ENCODE measurements around the gene RNF126. TPM values are rescaled to one million over a fixed set of nuclear protein-coding genes. Genes with fewer than 3 reads are reported as not detected.
"Not testable (repeated sequence)": the region's sequence is repeated elsewhere in the genome, so short reads cannot be mapped to it uniquely, and the experiment has no call there.

Gene RNF126
- total RNA-seq, 2 experiments from 2014 or later, result 71.3 to 78.4 TPM

DNA sequence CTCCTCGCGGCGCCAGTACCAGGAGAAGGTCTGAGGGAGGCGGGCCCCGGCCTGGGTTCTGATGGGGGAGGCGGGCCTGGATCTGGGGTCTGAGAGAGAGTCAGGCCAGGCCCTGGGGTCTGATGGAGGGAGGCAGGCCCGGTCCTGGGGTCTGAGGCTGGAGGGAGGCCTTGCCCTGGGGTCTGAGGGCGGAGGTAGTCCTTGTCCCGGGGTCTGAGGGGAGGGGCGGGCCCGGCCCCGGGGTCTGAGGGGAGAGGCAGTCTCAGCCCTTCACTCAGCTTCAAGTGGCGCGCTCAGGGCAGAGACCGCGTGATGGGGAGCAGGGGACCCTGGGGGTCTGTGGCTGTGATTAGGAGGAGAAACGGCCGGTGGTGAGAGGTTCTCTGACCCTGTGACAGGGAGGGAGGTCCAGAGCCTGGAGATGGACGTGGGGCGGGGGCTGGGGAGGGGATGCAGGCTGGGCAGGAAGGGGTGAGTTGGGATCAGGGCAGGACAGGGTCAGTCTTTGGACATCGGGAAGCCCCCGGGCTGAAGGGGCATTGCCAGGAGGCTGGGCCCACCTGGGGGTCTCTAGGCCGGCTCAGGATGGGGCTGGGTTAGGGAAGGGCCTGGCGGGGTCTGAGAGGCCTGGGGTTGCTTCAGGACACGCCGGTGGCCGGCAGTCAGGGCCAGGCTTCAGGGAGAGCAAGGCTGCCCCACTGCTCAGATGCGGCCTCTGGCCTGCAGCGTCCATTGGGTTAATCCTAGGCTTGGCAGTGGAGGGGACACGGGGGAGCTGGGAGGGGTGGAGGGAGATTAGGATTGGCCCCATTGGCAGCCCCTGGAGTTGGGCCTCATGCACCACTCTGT is 54.6 kb downstream of the RNF126 start:
- DNase-seq (no peak), ATAC-seq (no peak)
- peaks cover 18% of the 10 kb centered on the region for H3K4me1 Mint-ChIP-seq (ENCODE audit: low read depth)
- H3K27ac Mint-ChIP-seq, result no peak overlapping the region
- ChIA-PET POLR2A (no interaction called here), CTCF (no interaction called here)
- H3K36me3 Mint-ChIP-seq (ENCODE audit: low read depth), result no peaks in the 10 kb centered on the region
- H3K9me3 Mint-ChIP-seq (ENCODE audit: insufficient read depth), result no peaks in the 10 kb centered on the region
- no peak overlapping the region for H3K4me3 Mint-ChIP-seq
- no peaks in the 10 kb centered on the region for H3K27me3 Mint-ChIP-seq (ENCODE audit: low read depth)

DNA sequence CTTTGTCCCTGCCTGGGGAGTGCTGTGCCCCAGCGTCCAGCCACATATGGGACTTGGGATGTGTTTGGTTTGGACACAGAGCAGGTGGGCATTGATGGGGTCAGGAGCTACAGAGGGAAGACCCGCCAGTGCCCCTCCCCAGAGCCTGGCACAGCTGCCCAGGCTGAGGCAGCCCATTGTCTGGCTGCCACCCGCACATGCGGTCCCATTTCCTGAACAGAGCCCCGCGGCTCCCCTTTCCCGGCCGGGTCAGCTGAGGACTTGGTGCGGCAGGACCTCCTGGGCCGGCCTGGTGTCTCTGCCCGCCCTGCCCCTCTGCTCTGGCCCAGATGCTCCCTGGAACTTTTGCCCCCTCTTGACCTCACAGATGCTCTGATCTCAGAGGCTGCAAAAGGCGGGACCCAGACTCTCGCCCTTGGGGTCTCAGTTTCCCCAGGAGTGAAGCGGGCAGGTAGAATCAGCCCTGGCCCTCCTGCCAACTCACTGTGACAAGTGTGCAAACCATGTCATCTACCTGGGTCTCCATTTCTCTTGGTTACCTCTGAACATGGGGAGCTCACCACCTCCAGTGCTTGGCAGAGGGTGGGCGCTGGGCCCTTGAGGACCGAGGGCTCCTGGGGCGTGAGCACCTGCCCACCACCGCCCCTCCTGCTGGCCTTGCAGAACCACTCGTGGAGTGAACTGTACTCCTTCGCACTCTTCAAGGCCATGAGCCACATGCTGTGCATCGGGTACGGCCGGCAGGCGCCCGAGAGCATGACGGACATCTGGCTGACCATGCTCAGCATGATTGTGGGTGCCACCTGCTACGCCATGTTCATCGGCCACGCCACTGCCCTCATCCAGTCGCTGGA is 55.5 kb downstream of the RNF126 start:
- no peaks in the 10 kb centered on the region for H3K36me3 Mint-ChIP-seq (ENCODE audit: low read depth)
- H3K4me1 Mint-ChIP-seq (ENCODE audit: low read depth), result peaks cover 18% of the 10 kb centered on the region
- POLR2A ChIA-PET, result no interaction called here
- H3K27ac Mint-ChIP-seq, result no peak overlapping the region
- ATAC-seq (no peak), DNase-seq (no peak)
- CTCF ChIA-PET, result no interaction called here
- no peaks in the 10 kb centered on the region for H3K27me3 Mint-ChIP-seq (ENCODE audit: low read depth)
- no peaks in the 10 kb centered on the region for H3K9me3 Mint-ChIP-seq (ENCODE audit: insufficient read depth)
- no peak overlapping the region for H3K4me3 Mint-ChIP-seq

DNA sequence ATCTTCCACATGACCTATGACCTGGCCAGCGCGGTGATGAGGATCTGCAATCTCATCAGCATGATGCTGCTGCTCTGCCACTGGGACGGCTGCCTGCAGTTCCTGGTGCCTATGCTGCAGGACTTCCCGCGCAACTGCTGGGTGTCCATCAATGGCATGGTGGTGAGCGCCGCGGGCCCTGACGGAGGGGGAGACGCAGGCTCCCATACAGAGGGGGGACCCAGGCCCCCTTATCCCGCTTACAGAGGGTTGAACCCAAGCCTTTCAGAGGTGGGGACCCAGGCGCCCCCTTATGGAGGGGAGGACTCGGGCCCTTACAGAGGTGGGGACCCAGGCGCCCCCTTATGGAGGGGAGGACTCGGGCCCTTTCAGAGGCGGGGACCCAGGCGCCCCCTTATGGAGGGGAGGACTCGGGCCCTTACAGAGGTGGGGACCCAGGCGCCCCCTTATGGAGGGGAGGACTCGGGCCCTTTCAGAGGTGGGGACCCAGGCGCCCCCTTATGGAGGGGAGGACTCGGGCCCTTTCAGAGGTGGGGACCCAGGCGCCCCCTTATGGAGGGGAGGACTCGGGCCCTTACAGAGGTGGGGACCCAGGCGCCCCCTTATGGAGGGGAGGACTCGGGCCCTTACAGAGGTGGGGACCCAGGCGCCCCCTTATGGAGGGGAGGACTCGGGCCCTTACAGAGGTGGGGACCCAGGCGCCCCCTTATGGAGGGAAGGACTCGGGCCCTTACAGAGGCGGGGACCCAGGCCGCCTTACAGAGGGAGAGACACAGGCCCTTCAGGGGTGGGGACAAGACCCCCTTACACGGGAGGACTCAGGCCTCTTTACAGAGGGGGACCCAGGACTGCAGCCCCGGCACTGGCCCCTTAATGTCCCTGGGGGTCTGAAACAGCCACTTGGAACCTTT is 57.7 kb downstream of the RNF126 start:
- H3K27ac Mint-ChIP-seq; CTCF ChIA-PET; H3K36me3 Mint-ChIP-seq (ENCODE audit: low read depth); H3K27me3 Mint-ChIP-seq (ENCODE audit: low read depth); H3K4me3 Mint-ChIP-seq; H3K4me1 Mint-ChIP-seq (ENCODE audit: low read depth); H3K9me3 Mint-ChIP-seq (ENCODE audit: insufficient read depth); POLR2A ChIA-PET: not testable (repeated sequence)
- peak; percentile 40 for DNase-seq
- ATAC-seq, result peak; percentile 21

DNA sequence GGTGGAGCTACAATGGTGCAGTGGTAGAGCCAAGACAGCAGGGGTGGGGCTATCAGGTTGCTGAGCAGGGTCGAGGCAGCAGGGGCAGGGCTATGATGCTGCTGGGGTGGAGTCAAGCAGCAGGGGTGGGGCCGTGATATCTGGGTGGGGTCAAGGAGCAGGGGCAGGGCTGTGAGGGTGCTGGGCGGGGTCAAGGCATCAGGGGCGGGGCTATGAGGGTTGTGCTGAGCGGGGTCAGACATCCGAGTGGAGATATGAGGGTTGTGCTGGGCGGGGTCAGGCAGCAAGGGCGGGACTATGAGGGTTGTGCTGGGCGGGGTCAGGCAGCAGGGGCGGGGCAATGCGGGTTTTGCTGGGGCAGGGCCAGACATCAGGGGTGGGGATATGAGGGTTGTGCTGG is 58.7 kb downstream of the RNF126 start:
- Mint-ChIP-seq H3K4me3 (no peak overlapping the region), H3K27me3 (ENCODE audit: low read depth) (no peaks in the 10 kb centered on the region), H3K36me3 (ENCODE audit: low read depth) (no peaks in the 10 kb centered on the region), H3K4me1 (ENCODE audit: low read depth) (peaks cover under 1% of the 10 kb centered on the region), H3K27ac (no peak overlapping the region), H3K9me3 (ENCODE audit: insufficient read depth) (no peaks in the 10 kb centered on the region)
- ATAC-seq, result peak; percentile 63
- POLR2A ChIA-PET, result no interaction called here
- peak; percentile 57 for DNase-seq
- CTCF ChIA-PET, result no interaction called here

DNA sequence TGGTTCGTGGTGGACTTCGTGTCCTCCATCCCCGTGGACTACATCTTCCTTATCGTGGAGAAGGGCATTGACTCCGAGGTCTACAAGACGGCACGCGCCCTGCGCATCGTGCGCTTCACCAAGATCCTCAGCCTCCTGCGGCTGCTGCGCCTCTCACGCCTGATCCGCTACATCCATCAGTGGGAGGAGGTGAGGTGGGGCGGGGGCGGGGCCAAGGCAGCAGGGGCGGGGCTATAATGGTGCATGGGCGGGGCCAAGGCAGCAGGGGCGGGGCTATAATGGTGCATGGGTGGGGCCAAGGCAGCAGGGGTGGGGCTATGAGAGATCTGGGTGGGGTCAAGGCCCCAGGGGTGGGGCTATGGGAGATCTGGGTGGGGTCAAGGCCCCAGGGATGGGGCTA is 59.2 kb downstream of the RNF126 start:
- POLR2A ChIA-PET; H3K9me3 Mint-ChIP-seq (ENCODE audit: insufficient read depth); H3K36me3 Mint-ChIP-seq (ENCODE audit: low read depth); H3K4me3 Mint-ChIP-seq; H3K27ac Mint-ChIP-seq; H3K27me3 Mint-ChIP-seq (ENCODE audit: low read depth); DNase-seq; CTCF ChIA-PET; H3K4me1 Mint-ChIP-seq (ENCODE audit: low read depth): not testable (repeated sequence)
- ATAC-seq, result peak; percentile 37

DNA sequence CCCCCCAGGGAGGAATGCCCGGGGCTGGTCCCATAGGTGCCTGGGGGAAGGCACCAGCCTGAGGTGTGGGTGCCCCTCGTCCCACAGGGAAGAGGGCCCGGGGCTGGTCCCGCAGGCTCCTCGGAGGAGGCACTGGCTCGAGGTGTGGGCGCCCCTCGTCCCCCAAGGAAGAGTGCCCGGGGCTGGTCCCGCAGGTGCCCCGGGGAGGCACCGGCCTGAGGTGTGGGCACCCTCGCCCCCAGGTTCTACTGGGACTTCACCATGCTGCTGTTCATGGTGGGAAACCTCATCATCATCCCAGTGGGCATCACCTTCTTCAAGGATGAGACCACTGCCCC is 59.7 kb downstream of the RNF126 start:
- H3K4me1 Mint-ChIP-seq (ENCODE audit: low read depth); CTCF ChIA-PET; H3K27ac Mint-ChIP-seq; POLR2A ChIA-PET; H3K27me3 Mint-ChIP-seq (ENCODE audit: low read depth); H3K36me3 Mint-ChIP-seq (ENCODE audit: low read depth); ATAC-seq; H3K4me3 Mint-ChIP-seq; DNase-seq; H3K9me3 Mint-ChIP-seq (ENCODE audit: insufficient read depth): not testable (repeated sequence)

DNA sequence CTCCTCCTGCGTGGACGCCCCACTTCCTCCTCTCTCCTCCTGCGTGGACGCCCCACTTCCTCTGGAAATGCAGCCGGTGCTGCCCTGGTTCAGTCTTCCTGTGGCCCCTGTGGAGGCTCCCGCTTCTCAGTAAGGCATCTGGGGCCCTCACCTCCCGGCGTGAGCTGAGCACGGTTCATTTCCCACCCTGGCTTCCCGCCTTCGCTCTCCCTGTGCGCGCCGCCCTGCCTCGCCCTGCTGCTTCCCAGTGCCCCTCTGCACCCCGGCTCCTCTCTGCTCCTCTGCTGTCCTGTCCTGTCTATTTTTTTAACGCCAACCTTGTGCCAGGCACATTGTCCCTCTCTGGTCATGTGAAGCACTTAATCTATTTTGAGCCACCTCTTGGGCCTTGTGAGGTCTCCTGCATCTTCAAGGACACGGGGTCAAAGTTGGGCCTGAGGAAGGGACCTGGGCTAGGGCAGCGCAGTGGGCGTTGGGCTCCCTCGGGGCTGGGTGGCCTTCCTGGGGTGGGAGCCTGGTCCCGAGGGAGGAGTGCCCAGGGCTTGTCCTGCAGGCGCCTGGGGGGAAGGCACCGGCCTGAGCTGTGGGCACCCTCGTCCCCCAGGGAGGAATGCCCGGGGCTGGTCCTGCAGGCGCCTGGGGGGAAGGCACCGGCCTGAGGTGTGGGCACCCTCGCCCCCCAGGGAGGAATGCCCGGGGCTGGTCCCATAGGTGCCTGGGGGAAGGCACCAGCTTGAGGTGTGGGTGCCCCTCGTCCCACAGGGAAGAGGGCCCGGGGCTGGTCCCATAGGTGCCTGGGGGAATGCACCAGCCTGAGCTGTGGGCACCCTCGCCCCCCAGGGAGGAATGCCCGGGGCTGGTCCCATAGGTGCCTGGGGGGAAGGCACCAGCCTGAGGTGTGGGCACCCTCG is 60.4 kb downstream of the RNF126 start:
- H3K4me3 Mint-ChIP-seq, result no peak overlapping the region
- POLR2A ChIA-PET, result no interaction called here
- DNase-seq, result no peak

DNA sequence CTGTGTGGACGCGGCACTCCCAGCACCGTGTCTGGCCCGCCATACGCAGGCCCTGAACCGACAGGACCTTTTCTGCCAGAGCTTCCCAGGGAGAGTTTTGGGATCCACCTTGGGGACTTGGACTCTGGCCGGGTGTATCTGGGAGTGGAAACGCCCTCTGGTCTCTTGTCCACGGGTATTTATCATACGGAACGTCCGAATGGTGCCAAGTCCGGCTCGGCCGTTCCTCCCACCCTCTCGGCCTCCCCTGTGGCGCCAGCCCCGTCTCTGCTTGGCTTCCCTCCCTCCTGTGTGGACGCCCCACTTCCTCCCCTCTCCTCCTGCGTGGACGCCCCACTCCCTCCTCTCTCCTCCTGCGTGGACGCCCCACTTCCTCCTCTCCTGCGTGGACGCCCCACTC is 61.2 kb downstream of the RNF126 start:
- Mint-ChIP-seq H3K9me3 (ENCODE audit: insufficient read depth) (no peaks in the 10 kb centered on the region), H3K4me1 (ENCODE audit: low read depth) (no peaks in the 10 kb centered on the region), H3K36me3 (ENCODE audit: low read depth) (no peaks in the 10 kb centered on the region), H3K27me3 (ENCODE audit: low read depth) (no peaks in the 10 kb centered on the region), H3K27ac (no peak overlapping the region), H3K4me3 (no peak overlapping the region)
- DNase-seq (no peak), ATAC-seq (no peak)
- ChIA-PET CTCF (no interaction called here), POLR2A (no interaction called here)

More for the DNA sequence above, 60.4 kb downstream of the RNF126 start:
- no peak overlapping the region for H3K27ac Mint-ChIP-seq
- H3K9me3 Mint-ChIP-seq (ENCODE audit: insufficient read depth), result no peaks in the 10 kb centered on the region
- no peaks in the 10 kb centered on the region for H3K36me3 Mint-ChIP-seq (ENCODE audit: low read depth)
- CTCF ChIA-PET, result no interaction called here
- H3K4me1 Mint-ChIP-seq (ENCODE audit: low read depth), result no peaks in the 10 kb centered on the region
- no peaks in the 10 kb centered on the region for H3K27me3 Mint-ChIP-seq (ENCODE audit: low read depth)
- no peak for ATAC-seq

DNA sequence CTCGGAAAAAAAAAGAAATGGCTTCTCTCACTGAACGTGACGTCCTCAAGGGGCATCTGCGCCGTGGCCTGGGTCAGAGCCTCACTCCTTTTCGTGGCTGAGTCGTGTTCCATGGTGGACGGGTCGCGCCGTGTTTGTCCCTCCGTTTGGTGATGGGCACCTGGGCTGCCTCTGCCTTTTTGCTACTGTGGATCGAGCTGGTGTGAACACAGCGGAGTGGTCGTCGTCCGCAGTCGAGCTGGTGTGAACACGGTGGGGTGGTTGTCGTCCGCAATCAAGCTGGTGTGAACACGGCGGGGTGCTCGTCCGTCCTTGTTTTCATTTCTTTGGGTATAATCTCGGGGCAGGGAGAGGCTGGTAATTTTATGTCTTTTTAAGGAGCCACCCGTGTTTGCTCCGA is 61.7 kb downstream of the RNF126 start:
- CTCF ChIA-PET, result no interaction called here
- no peaks in the 10 kb centered on the region for H3K27me3 Mint-ChIP-seq (ENCODE audit: low read depth)
- H3K4me3 Mint-ChIP-seq, result no peak overlapping the region
- no peak overlapping the region for H3K27ac Mint-ChIP-seq
- POLR2A ChIA-PET, result no interaction called here
- ATAC-seq, result no peak
- H3K4me1 Mint-ChIP-seq (ENCODE audit: low read depth), result no peaks in the 10 kb centered on the region
- no peaks in the 10 kb centered on the region for H3K36me3 Mint-ChIP-seq (ENCODE audit: low read depth)
- no peak for DNase-seq
- H3K9me3 Mint-ChIP-seq (ENCODE audit: insufficient read depth), result no peaks in the 10 kb centered on the region

All from activated CD8-positive, alpha-beta T cell treated with anti-CD3 and anti-CD28 coated beads, Interleukin-2, amount 10 ng/mL, durations not matched to agents 7 days and 5 days (primary cell).